ENCODE measurements around the gene CES4A.
"Not testable (repeated sequence)": the region's sequence is repeated elsewhere in the genome, so short reads cannot be mapped to it uniquely, and the experiment has no call there.

The CES4A gene

DNA sequence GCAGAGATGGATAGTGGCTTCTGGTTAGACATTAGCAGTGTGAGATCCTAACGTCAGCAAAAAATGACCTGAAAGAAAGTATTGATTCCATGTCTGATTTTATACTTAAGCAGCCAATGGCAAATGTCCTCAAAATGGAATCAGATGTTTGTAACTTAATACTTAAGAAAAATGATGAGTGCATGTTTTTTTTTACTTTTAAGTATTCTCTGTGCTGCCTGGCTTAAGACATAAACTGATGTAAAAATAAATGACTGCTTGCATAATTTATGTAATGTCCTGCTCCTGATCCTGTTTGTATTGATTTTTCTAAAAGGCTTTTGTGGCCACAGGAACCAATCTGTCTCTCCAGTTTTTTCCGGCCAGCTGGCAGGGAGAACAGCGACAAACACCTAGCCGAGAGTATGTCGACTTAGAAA is 47.9 kb downstream of the CES4A start:
- no peak overlapping the region for H3K4me3 Mint-ChIP-seq
- no peak for DNase-seq
- H3K27me3 Mint-ChIP-seq (ENCODE audit: low read depth, poor library complexity) = no peaks in the 10 kb centered on the region
- peaks cover 72% of the 10 kb centered on the region for H3K36me3 Mint-ChIP-seq (ENCODE audit: low read depth)
- peaks cover 40% of the 10 kb centered on the region for H3K4me1 Mint-ChIP-seq
- H3K9me3 Mint-ChIP-seq = no peaks in the 10 kb centered on the region
- no peak overlapping the region for H3K27ac Mint-ChIP-seq
- TF ChIP-seq, protein P1, sequence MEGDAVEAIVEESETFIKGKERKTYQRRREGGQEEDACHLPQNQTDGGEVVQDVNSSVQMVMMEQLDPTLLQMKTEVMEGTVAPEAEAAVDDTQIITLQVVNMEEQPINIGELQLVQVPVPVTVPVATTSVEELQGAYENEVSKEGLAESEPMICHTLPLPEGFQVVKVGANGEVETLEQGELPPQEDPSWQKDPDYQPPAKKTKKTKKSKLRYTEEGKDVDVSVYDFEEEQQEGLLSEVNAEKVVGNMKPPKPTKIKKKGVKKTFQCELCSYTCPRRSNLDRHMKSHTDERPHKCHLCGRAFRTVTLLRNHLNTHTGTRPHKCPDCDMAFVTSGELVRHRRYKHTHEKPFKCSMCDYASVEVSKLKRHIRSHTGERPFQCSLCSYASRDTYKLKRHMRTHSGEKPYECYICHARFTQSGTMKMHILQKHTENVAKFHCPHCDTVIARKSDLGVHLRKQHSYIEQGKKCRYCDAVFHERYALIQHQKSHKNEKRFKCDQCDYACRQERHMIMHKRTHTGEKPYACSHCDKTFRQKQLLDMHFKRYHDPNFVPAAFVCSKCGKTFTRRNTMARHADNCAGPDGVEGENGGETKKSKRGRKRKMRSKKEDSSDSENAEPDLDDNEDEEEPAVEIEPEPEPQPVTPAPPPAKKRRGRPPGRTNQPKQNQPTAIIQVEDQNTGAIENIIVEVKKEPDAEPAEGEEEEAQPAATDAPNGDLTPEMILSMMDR (IDR thresholded peaks at IDR 0.05) = no peak

- no peaks in the 10 kb centered on the region for H3K27me3 Mint-ChIP-seq (ENCODE audit: low read depth, poor library complexity)
- TF ChIP-seq, protein P1 (IDR thresholded peaks at IDR 0.05) = no peak
- H3K9me3 Mint-ChIP-seq = no peaks in the 10 kb centered on the region
- peaks cover 44% of the 10 kb centered on the region for H3K36me3 Mint-ChIP-seq (ENCODE audit: low read depth)
- DNase-seq = no peak
- peak overlapping the region; percentile 31 for H3K4me3 Mint-ChIP-seq
- H3K27ac Mint-ChIP-seq = peak overlapping the region; percentile 50
- peaks cover 33% of the 10 kb centered on the region for H3K4me1 Mint-ChIP-seq
Observed at GRCh38 chr16:67039260-67040020, 51.1 kb downstream of the CES4A start.

DNA sequence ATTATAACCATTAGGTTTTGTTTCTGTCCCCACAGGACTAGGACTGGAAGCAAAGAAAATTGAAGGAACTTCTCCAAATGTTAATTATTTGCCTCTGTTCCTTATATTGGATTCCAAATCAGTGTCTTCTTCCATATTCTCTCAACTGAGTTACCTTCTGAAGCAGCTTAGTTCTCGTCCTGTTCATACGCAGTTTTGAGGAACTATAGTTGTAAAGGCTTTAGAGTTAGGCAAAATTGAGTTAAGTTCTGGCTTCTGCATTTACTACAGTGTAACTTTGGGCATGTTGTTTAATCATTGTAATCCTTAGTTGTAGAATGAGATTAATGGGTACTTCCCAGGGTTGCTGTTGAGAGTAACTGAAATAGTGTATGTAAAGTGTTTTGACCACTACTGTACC is 51.8 kb downstream of the CES4A start:
- peaks cover 30% of the 10 kb centered on the region for H3K4me1 Mint-ChIP-seq
- H3K27me3 Mint-ChIP-seq (ENCODE audit: low read depth, poor library complexity) = no peaks in the 10 kb centered on the region
- DNase-seq = no peak
- peaks cover 37% of the 10 kb centered on the region for H3K36me3 Mint-ChIP-seq (ENCODE audit: low read depth)
- peak overlapping the region; percentile 50 for H3K27ac Mint-ChIP-seq
- peak overlapping the region; percentile 31 for H3K4me3 Mint-ChIP-seq
- no peaks in the 10 kb centered on the region for H3K9me3 Mint-ChIP-seq
- TF ChIP-seq, protein P1 (IDR thresholded peaks at IDR 0.05) = no peak

DNA sequence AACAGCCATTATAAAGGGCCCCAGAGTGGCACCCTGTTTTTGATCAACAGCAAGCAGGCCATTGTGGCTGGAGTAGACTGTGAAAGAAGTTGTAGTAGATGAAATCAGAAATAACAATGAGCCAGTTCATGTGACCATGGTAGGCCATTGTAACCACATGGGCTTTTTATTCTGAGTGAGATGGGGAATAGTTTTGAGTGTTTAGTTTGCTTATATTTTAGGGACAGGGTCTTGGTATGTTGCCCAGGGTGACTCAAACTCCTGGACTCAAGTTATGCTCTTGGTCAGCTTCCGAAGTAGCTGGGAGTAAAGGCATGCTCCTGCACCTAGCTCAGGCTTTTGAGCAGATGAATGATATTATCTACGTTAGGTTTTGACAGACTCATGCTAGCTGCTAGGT is 52.5 kb downstream of the CES4A start:
- no peaks in the 10 kb centered on the region for H3K9me3 Mint-ChIP-seq
- no peaks in the 10 kb centered on the region for H3K27me3 Mint-ChIP-seq (ENCODE audit: low read depth, poor library complexity)
- DNase-seq = no peak
- H3K36me3 Mint-ChIP-seq (ENCODE audit: low read depth) = peaks cover 37% of the 10 kb centered on the region
- peaks cover 30% of the 10 kb centered on the region for H3K4me1 Mint-ChIP-seq
- TF ChIP-seq, protein P1 (IDR thresholded peaks at IDR 0.05) = no peak
- no peak overlapping the region for H3K4me3 Mint-ChIP-seq
- H3K27ac Mint-ChIP-seq = no peak overlapping the region

DNA sequence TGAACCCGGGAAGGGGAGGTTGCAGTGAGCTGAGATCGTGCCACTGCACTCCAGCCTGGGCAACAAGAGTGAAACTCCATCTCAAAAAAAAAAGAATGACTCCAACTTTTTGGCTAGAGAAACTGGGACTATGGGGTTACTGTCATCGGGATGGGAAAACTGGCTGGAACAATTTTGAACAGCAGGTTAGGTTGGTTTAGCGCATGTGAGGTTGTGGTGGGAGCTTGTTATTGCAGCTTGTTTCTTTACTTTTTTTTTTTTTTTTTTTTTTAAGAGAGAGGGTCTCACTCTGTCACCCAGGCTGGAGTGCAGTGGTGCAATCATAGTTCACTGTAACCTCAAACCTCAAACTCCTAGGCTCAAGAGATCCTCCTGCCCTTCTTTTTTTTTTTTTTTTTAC is 53.1 kb downstream of the CES4A start:
- Mint-ChIP-seq H3K4me1 (peaks cover 30% of the 10 kb centered on the region), H3K36me3 (ENCODE audit: low read depth) (peaks cover 36% of the 10 kb centered on the region)
- not testable (repeated sequence) for H3K27me3 Mint-ChIP-seq (ENCODE audit: low read depth, poor library complexity); DNase-seq; H3K27ac Mint-ChIP-seq; H3K4me3 Mint-ChIP-seq; H3K9me3 Mint-ChIP-seq

- peaks cover 34% of the 10 kb centered on the region for H3K36me3 Mint-ChIP-seq (ENCODE audit: low read depth)
- peaks cover 30% of the 10 kb centered on the region for H3K4me1 Mint-ChIP-seq
- no peak overlapping the region for H3K4me3 Mint-ChIP-seq
- H3K27me3 Mint-ChIP-seq (ENCODE audit: low read depth, poor library complexity) = no peaks in the 10 kb centered on the region
- TF ChIP-seq, protein P1 (IDR thresholded peaks at IDR 0.05) = no peak
- no peak overlapping the region for H3K27ac Mint-ChIP-seq
- no peak for DNase-seq
- H3K9me3 Mint-ChIP-seq = no peaks in the 10 kb centered on the region
Observed at GRCh38 chr16:67043420-67043819, 55.0 kb downstream of the CES4A start.
